Measurements from ENCODE around the gene ENDOV.

DNA sequence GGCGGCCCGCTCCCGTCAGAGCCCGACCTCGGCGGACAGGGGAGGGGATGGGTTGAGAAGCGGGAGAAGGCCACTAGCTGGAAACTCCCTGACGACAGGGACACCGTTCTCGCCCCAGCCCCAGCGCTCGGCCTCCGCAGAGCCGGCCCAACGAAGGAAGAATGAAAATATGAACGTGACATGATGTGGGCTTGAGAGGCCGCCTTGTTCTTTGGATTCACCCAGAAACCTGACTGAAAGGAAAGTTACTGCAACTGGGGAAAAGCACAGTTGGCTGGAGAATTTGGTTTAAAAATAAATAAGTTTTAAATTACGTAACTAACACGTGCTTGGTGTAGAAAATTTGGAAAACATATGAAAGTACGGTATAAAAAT, 40.4 kb downstream of the ENDOV start:
- TF ChIP-seq CTCF (conservative IDR thresholded peaks at IDR 0.05 in 1 of 2, IDR thresholded peaks at IDR 0.05 in 1 of 2; ENCODE audit: low read depth in 1 of 2, low read length in 2 of 2) (no peak), EZH2 (IDR thresholded peaks at IDR 0.05; ENCODE audit: low read length, missing control alignments) (no peak)

Data from fibroblast of lung (primary cell).